Transverse colon (tissue), 4 donors: ENCODE data around the gene LHFPL6. TPM values are rescaled to one million over a fixed set of nuclear protein-coding genes. Genes with fewer than 3 reads are reported as not detected.
A peak's percentile ranks its signal among the peaks of the same experiment; 100 is the strongest.

ENCODE experiments used
- DNase-seq: peaks from one replicate; pipeline ENCODE4 v3.0.0-alpha.2; 2019
- H3K27ac ChIP-seq, 4 donors: fragments of 200-600 bp; sonication (generic); 2 replicates each; pipeline ENCODE4 v1.5.1; 2016 to 2018; ENCODE audit warnings: inconsistent platforms in 4 of 4
- H3K27me3 ChIP-seq: fragments of 200-600 bp; sonication (generic); 2 replicates; pipeline ENCODE4 v1.5.1; 2017; ENCODE audit warnings: inconsistent platforms
- H3K36me3 ChIP-seq, 4 donors: fragments of 200-600 bp; sonication (generic); 2 replicates each; pipeline ENCODE4 v1.5.1; 2017 to 2019; ENCODE audit warnings: inconsistent platforms in 4 of 4
- H3K4me1 ChIP-seq, 4 donors: fragments of 200-600 bp; sonication (generic); 2 replicates each; pipeline ENCODE4 v1.5.1; 2017 to 2020; ENCODE audit warnings: inconsistent platforms in 4 of 4
- H3K4me3 ChIP-seq, 4 donors: fragments of 200-600 bp; sonication (generic); 1 replicate in 1 of 4; 2 replicates in 3 of 4; pipeline versions ENCODE4 v1.5.1 to v1.6.1; 2017 to 2019; ENCODE audit warnings: inconsistent platforms in 4 of 4
- H3K9me3 ChIP-seq, 2 donors: fragments of 200-600 bp; sonication (generic); 2 replicates each; pipeline ENCODE4 v1.5.1; 2017 to 2019; ENCODE audit warnings: inconsistent platforms in 2 of 2
- CTCF ChIP-seq, 5 experiments: fragments of 200-600 bp in 3 of 5; fragments of 450-650 bp in 2 of 5; sonication (generic) in 3 of 5; IDR thresholded peaks; 1 replicate in 2 of 5; 2 replicates in 3 of 5; pipeline ENCODE4 v1.5.1; 2016 to 2017; ENCODE audit warnings: antibody characterized with exemption in 5 of 5, inconsistent platforms in 3 of 5, mild to moderate bottlenecking in 2 of 5, moderate library complexity in 1 of 5
- EP300 ChIP-seq: sonication (generic); formaldehyde crosslinking; IDR thresholded peaks from one replicate; pipeline ENCODE4 v1.6.1; 2017; ENCODE audit warnings: antibody characterized with exemption, low read depth
- POLR2A ChIP-seq: fragments of 450-650 bp; IDR thresholded peaks from one replicate; pipeline ENCODE4 v1.6.1; 2016; ENCODE audit warnings: antibody characterized with exemption, mild to moderate bottlenecking, moderate library complexity
- POLR2AphosphoS5 ChIP-seq, 3 donors: sonication (generic); formaldehyde crosslinking; IDR thresholded peaks; one replicate each; pipeline ENCODE4 v1.6.1; 2016; ENCODE audit warnings: antibody characterized with exemption in 3 of 3
- WGBS, 2 donors: methylation state at CpG; one replicate each; pipeline ENCODE4 v1.1.5; 2018; ENCODE audit warnings: low coverage in 1 of 2; 5-methylcytosine and 5-hydroxymethylcytosine counted together
- in situ Hi-C, 4 donors: fragments of 200-750 bp; cut with MboI; loops; one replicate each; pipeline versions ENCODE4 v1.15.0 to v1.15.1; 2017; ENCODE audit warnings: low sequenced_read_pairs in 3 of 4, low pct_ligation_motif_present in 1 of 4, low pct_unique_long_range_greater_than_20kb in 1 of 4
- intact Hi-C: fragments of 100-400 bp; cut with DNase I; formaldehyde crosslinking; loops from one replicate; pipeline ENCODE4 v1.15.1; 2023; ENCODE audit warnings: low total_unique reads
- total RNA-seq, 4 donors: library from RNA; depleted of rRNA; stranded (reverse); fragments of >200 nt; gene quantifications; one replicate each; pipeline ENCODE4 v1.1.0, GENCODE V29; 2016

The LHFPL6 gene
- total RNA-seq, 4 donors from 2014 or later: 4.2 to 18.6 (median 9.3) TPM

- in situ Hi-C loops (no loop called here), intact Hi-C loops (no loop called here)
- Histone ChIP-seq H3K9me3 (no peaks in the 10 kb centered on the region), H3K4me1 (peaks cover 0 to under 1% (median 0%) of the 10 kb centered on the region in 4 donors), H3K27me3 (no peaks in the 10 kb centered on the region), H3K4me3 (no peak overlapping the region), H3K27ac (no peak overlapping the region), H3K36me3 (no peaks in the 10 kb centered on the region)
- TF ChIP-seq CTCF (IDR thresholded peaks at IDR 0.05) (no peak), POLR2A (no peak), POLR2AphosphoS5 (IDR thresholded peaks at IDR 0.05) (no peak), EP300 (no peak)
- WGBS, 2 donors: 74 to 83% methylated on average over 1 of the region's 1 CpG
- DNase-seq: no peak
These were observed 281.4 kb downstream of the LHFPL6 start for GRCh38 chr13:39321574-39321973.

GRCh38 chr13:39318161-39318560, 284.8 kb downstream of the LHFPL6 start:
- in situ Hi-C loops: no loop called here
- 100% methylated on average over 1 of the region's 1 CpG; no CpG with 5 or more reads in 1 of the 2 donors for WGBS, 2 donors
- no peaks in the 10 kb centered on the region for H3K9me3 ChIP-seq
- peaks cover 0 to 7% (median 2%) of the 10 kb centered on the region in 4 donors for H3K4me1 ChIP-seq
- no peaks in the 10 kb centered on the region for H3K27me3 ChIP-seq
- no peak for DNase-seq
- H3K27ac ChIP-seq: no peak overlapping the region
- no peaks in the 10 kb centered on the region for H3K36me3 ChIP-seq
- TF ChIP-seq EP300 (no peak), POLR2A (no peak), POLR2AphosphoS5 (IDR thresholded peaks at IDR 0.05) (no peak), CTCF (IDR thresholded peaks at IDR 0.05) (no peak)
- intact Hi-C loops: no loop called here
- H3K4me3 ChIP-seq: no peak overlapping the region

GRCh38 chr13:39317291-39317690, 285.7 kb downstream of the LHFPL6 start:
- intact Hi-C loops (no loop called here), in situ Hi-C loops (no loop called here)
- no peaks in the 10 kb centered on the region for H3K36me3 ChIP-seq
- no peaks in the 10 kb centered on the region for H3K27me3 ChIP-seq
- H3K4me3 ChIP-seq: no peak overlapping the region
- DNase-seq: peak; percentile 11
- H3K9me3 ChIP-seq: no peaks in the 10 kb centered on the region
- H3K4me1 ChIP-seq: peaks cover 0 to 7% (median 2%) of the 10 kb centered on the region in 4 donors
- 40% methylated on average over 3 of the region's 3 CpGs; no CpG with 5 or more reads in 1 of the 2 donors for WGBS, 2 donors
- H3K27ac ChIP-seq: no peak overlapping the region
- TF ChIP-seq POLR2AphosphoS5 (IDR thresholded peaks at IDR 0.05) (peak in 2 of 3 donors; percentile 6 to 15), CTCF (IDR thresholded peaks at IDR 0.05) (no peak)

GRCh38 chr13:39315796-39316195, 287.2 kb downstream of the LHFPL6 start:
- no peak for TF ChIP-seq POLR2AphosphoS5 (IDR thresholded peaks at IDR 0.05)
- TF ChIP-seq EP300: no peak
- no peak for TF ChIP-seq POLR2A
- TF ChIP-seq CTCF (IDR thresholded peaks at IDR 0.05): no peak
- 47 to 65% methylated on average over 1 of the region's 1 CpG for WGBS, 2 donors
- Histone ChIP-seq H3K27me3 (no peaks in the 10 kb centered on the region), H3K27ac (no peak overlapping the region), H3K9me3 (no peaks in the 10 kb centered on the region), H3K4me1 (peaks cover 0 to 7% (median 2%) of the 10 kb centered on the region in 4 donors), H3K4me3 (no peak overlapping the region), H3K36me3 (no peaks in the 10 kb centered on the region)
- in situ Hi-C loops (no loop called here), intact Hi-C loops (no loop called here)
- no peak for DNase-seq
